K562 (cell line): ENCODE data around the gene CBX1. TPM values are rescaled to one million over a fixed set of nuclear protein-coding genes. Genes with fewer than 3 reads are reported as not detected.
A peak's percentile ranks its signal among the peaks of the same experiment; 100 is the strongest.

Source experiments
- ATAC-seq: fragments of 200-7000 bp; cut with Tn5 transposase; 3 replicates; pipeline ENCODE4 v1.9.1; 2020; ENCODE audit warnings: moderate library complexity
- BruUV-seq: library from RNA; stranded (reverse); fragments of 400-500 nt; replicated peaks from 2 replicates; lab custom pipeline; 2021; lab: Mats Ljungman, UMichigan
- CTCF ChIA-PET: fragments of 300-600 bp; formaldehyde crosslinking; extraction: SDS; loops from one replicate; lab custom pipeline; 2021; ENCODE audit warnings: low intra/inter-chr PET ratio; lab: Yijun Ruan, JAX
- POLR2A ChIA-PET: fragments of 300-600, 350-650 bp; sonication (Branson Sonifier 250); formaldehyde crosslinking; extraction: SDS; loops from one replicate; lab custom pipeline; 2021; ENCODE audit warnings: antibody characterized with exemption, inconsistent platforms; lab: Yijun Ruan, JAX
- DNase-seq, 4 experiments: peaks; one replicate each; pipeline versions ENCODE4 v3.0.0 to v3.0.0-alpha.2; 2011 to 2018; ENCODE audit warnings: low spot score in 3 of 4, mixed read lengths in 3 of 4; ENCODE audit errors: extremely low read depth in 1 of 4
- FAIRE-seq: peaks from 2 replicates; lab custom pipeline; 2011; peaks lifted over from hg19 to GRCh38; lab: Jason Lieb, UNC
- H2AFZ ChIP-seq: 2 replicates; pipeline ENCODE4 v1.6.0; 2011; ENCODE audit warnings: low read depth, low read length, control low read depth, inconsistent platforms
- H3K27ac ChIP-seq: fragments of 200-600 bp; 3 replicates; pipeline ENCODE4 v1.8.0; 2011; ENCODE audit warnings: low read depth, mild to moderate bottlenecking, control low read depth, inconsistent platforms, low read length, moderate library complexity, mixed read lengths; ENCODE audit errors: extremely low read depth
- H3K27me3 ChIP-seq, 2 experiments: fragments of 300-600 bp in 1 of 2; 2 replicates in 1 of 2; 3 replicates in 1 of 2; pipeline versions ENCODE4 v1.6.0 to v1.8.0; 2011; ENCODE audit warnings: inconsistent platforms in 2 of 2, low read length in 2 of 2, mild to moderate bottlenecking in 1 of 2, mixed read lengths in 1 of 2, moderate library complexity in 1 of 2; ENCODE audit not compliant: control insufficient read depth in 2 of 2, insufficient read depth in 2 of 2
- H3K36me3 ChIP-seq: fragments of 300-600 bp; 3 replicates; pipeline ENCODE4 v1.8.0; 2011; ENCODE audit warnings: mild to moderate bottlenecking, low read length, inconsistent platforms; ENCODE audit not compliant: control insufficient read depth, insufficient read depth
- H3K4me1 ChIP-seq, 2 experiments: fragments of 200-600 bp in 1 of 2; replicated peaks in 1 of 2; 2 replicates in 1 of 2; 3 replicates in 1 of 2; pipeline versions ENCODE4 v1.5.1 to v1.8.0; 2011; ENCODE audit warnings: inconsistent platforms in 2 of 2, low read length in 2 of 2, mild to moderate bottlenecking in 1 of 2, mixed read lengths in 1 of 2, moderate library complexity in 1 of 2; ENCODE audit not compliant: control insufficient read depth in 2 of 2, insufficient read depth in 2 of 2
- H3K4me2 ChIP-seq: 2 replicates; pipeline ENCODE4 v1.6.1; 2011; ENCODE audit warnings: low read length, control low read depth, inconsistent platforms, mixed read lengths; ENCODE audit not compliant: insufficient read depth
- H3K4me3 ChIP-seq: fragments of 200-600 bp; sonication (generic), shearing (Covaris generic); 2 replicates; pipeline ENCODE4 v1.5.1; 2016; ENCODE audit warnings: control low read depth, inconsistent platforms
- H3K79me2 ChIP-seq: fragments of 200-600 bp; 3 replicates; pipeline ENCODE4 v1.8.0; 2011; ENCODE audit warnings: low read length, inconsistent platforms; ENCODE audit not compliant: control insufficient read depth, insufficient read depth
- H3K9ac ChIP-seq, 2 experiments: 2 replicates each; pipeline versions ENCODE4 v1.6.0 to v1.6.1; 2011; ENCODE audit warnings: low read depth in 2 of 2, low read length in 2 of 2, control low read depth in 1 of 2, inconsistent platforms in 1 of 2, mild to moderate bottlenecking in 1 of 2, mixed read lengths in 1 of 2; ENCODE audit not compliant: insufficient read depth in 1 of 2
- H3K9me1 ChIP-seq: one replicate; pipeline ENCODE4 v1.6.0; 2011; ENCODE audit warnings: inconsistent platforms, mild to moderate bottlenecking, low read length, moderate library complexity; ENCODE audit not compliant: control insufficient read depth, insufficient read depth
- H3K9me3 ChIP-seq: replicated peaks from 2 replicates; pipeline ENCODE4 v1.5.1; 2011; ENCODE audit warnings: low read depth, low read length, inconsistent platforms; ENCODE audit not compliant: control insufficient read depth, insufficient read depth
- H4K20me1 ChIP-seq: replicated peaks from 2 replicates; pipeline ENCODE4 v1.6.1; 2011; ENCODE audit warnings: low read length, inconsistent platforms, mixed read lengths; ENCODE audit not compliant: control insufficient read depth, insufficient read depth
- ARHGAP35 ChIP-seq: fragments of 450-650 bp; IDR thresholded peaks from 2 replicates; pipeline ENCODE4 v1.6.1; 2018; ENCODE audit not compliant: partially characterized antibody
- BCLAF1 ChIP-seq, 2 experiments: fragments of 450-650 bp in 1 of 2; IDR thresholded peaks; 2 replicates each; pipeline ENCODE4 v1.6.1; 2011 to 2017; ENCODE audit warnings: low read depth in 2 of 2, antibody characterized with exemption in 1 of 2, borderline replicate concordance in 1 of 2, low read length in 1 of 2, mild to moderate bottlenecking in 1 of 2, mixed read lengths in 1 of 2; ENCODE audit not compliant: control insufficient read depth in 1 of 2
- CCAR2 ChIP-seq: fragments of 200-400 bp; formaldehyde crosslinking; IDR thresholded peaks from 2 replicates; pipeline ENCODE4 v1.6.1; 2017; ENCODE audit warnings: mild to moderate bottlenecking, low read depth, low read length
- CTBP1 ChIP-seq: fragments of 450-650 bp; IDR thresholded peaks from 2 replicates; pipeline ENCODE4 v1.6.1; 2016; ENCODE audit warnings: borderline replicate concordance
- HMBOX1 ChIP-seq: sonication (generic); IDR thresholded peaks from 2 replicates; pipeline ENCODE4 v1.6.1; 2016
- POLR2AphosphoS2 ChIP-seq: IDR thresholded peaks from 2 replicates; pipeline ENCODE4 v1.6.1; 2012; ENCODE audit warnings: low read length, improper control_type of control experiment
- RBFOX2 ChIP-seq: fragments of 200-400 bp; formaldehyde crosslinking; IDR thresholded peaks from 2 replicates; pipeline ENCODE4 v1.6.1; 2017; ENCODE audit warnings: low read depth, mild to moderate bottlenecking, low read length, moderate library complexity
- WGBS: fragments of 100-300 bp; shearing (Covaris generic); methylation state at CpG from one replicate; pipeline ENCODE4 v1.1.6; 2016; ENCODE audit warnings: low coverage, mixed read lengths; ENCODE audit not compliant: insufficient coverage; ENCODE audit errors: missing lambda C conversion rate; 5-methylcytosine and 5-hydroxymethylcytosine counted together
- in situ Hi-C: fragments of 300-500 bp; cut with MboI; formaldehyde crosslinking; loops from 4 replicates; pipeline ENCODE4 v1.15.0; 2018; ENCODE audit warnings: inconsistent platforms, mixed read lengths
- intact Hi-C: fragments of 100-400 bp; cut with micrococcal nuclease; formaldehyde crosslinking; loops from 2 replicates; pipeline ENCODE4 v1.14.2; 2022
- polyA plus RNA-seq, 8 experiments: library from polyadenylated mRNA; depleted of rRNA in 4 of 8; stranded (reverse) in 5 of 8; unstranded in 3 of 8; fragments of >200 nt; fragmentation: Nextera tagmentation in 2 of 8; fragmentation: Illumina TruSeq in 1 of 8; extraction: Ambion mirVana in 2 of 8; extraction: Trizol in 1 of 8; gene quantifications; 2 replicates each; pipeline versions ENCODE4 v1.2.1 to v1.2.3, GENCODE V29; 2011 to 2014; ENCODE audit warnings: inconsistent platforms in 1 of 8, missing spikeins in 1 of 8
- total RNA-seq, 7 experiments: library from RNA; depleted of rRNA in 6 of 7; stranded (reverse); fragments of >200 nt in 6 of 7; fragmentation: Illumina TruSeq in 2 of 7; extraction: Trizol in 2 of 7; gene quantifications; 2 replicates each; pipeline versions ENCODE4 v1.2.1 to v1.2.3, GENCODE V29; 2011 to 2021; ENCODE audit warnings: low replicate concordance in 1 of 7
- TF ChIP-seq, protein P1 (sequence below): fragments of 450-650 bp; IDR thresholded peaks from 2 replicates; pipeline ENCODE4 v1.6.1; 2016; ENCODE audit warnings: low read depth, mild to moderate bottlenecking, moderate library complexity
- TF ChIP-seq, protein P2 (sequence below): fragments of 250-450 bp; sonication (Bioruptor Pico); IDR thresholded peaks from 2 replicates; pipeline ENCODE4 v1.8.0; 2021; ENCODE audit warnings: moderate library complexity, mild to moderate bottlenecking, inconsistent platforms

The CBX1 gene
- total and polyA plus RNA-seq, 9 of the 15 experiments (the other 6 are each of a cell fraction or from before 2014, with no cell fraction given) = 10.6 to 95.7 (median 52.7) TPM

GRCh38 chr17:48037036-48037837 lies 64.0 kb downstream of the CBX1 start, which contains the start of gene COPZ2:
COPZ2 (minus strand) TSS chr17:48037797; CDS start chr17:48037777, 20 bp downstream.
- FAIRE-seq (no peak), DNase-seq (no peak), ATAC-seq (no peak)
- no TSS peak for BruUV-seq
- WGBS = 82% methylated on average over 15 of the region's 73 CpGs
- no peak within 1 kb of the TSS for H3K27ac ChIP-seq
- peak within 1 kb of the TSS; percentile 14 for H2AFZ ChIP-seq
- CTCF ChIA-PET = no interaction called here
- no peak within 1 kb of the TSS for H3K4me3 ChIP-seq
- no peaks in the 10 kb centered on the region for H3K9me1 ChIP-seq
- no peaks in the 10 kb centered on the region for H3K27me3 ChIP-seq
- in situ Hi-C loops = loop anchor here (10.0 kb wide), 1 partner anchor 588 kb away; the partner anchor contains the start of gene HOXB9
- no peaks in the 10 kb centered on the region for H3K79me2 ChIP-seq
- peaks cover 7 to 11% of the 10 kb centered on the region in 2 experiments; a peak in 4 of 5 replicates for H3K4me1 ChIP-seq
- H3K9me3 ChIP-seq = no peaks in the 10 kb centered on the region
- TF ChIP-seq, protein P1, sequence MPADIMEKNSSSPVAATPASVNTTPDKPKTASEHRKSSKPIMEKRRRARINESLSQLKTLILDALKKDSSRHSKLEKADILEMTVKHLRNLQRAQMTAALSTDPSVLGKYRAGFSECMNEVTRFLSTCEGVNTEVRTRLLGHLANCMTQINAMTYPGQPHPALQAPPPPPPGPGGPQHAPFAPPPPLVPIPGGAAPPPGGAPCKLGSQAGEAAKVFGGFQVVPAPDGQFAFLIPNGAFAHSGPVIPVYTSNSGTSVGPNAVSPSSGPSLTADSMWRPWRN = no peak
- TF ChIP-seq, protein P2, sequence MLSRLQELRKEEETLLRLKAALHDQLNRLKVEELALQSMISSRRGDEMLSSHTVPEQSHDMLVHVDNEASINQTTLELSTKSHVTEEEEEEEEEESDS = no peak
- no peak for TF ChIP-seq RBFOX2
- no peak for TF ChIP-seq CTBP1
- no peak for TF ChIP-seq ARHGAP35
- no peak for TF ChIP-seq HMBOX1
- TF ChIP-seq CCAR2 = no peak
- TF ChIP-seq POLR2AphosphoS2 = no peak
- TF ChIP-seq BCLAF1 (IDR thresholded peaks at IDR 0.05; ENCODE audit: borderline replicate concordance in 1 of 2, control insufficient read depth in 1 of 2, low read depth in 2 of 2, low read length in 1 of 2) = no peak
- TF ChIP-seq, all 486 proteins: peak for 0
- no peaks in the 10 kb centered on the region for H3K36me3 ChIP-seq
- intact Hi-C loops = no loop called here
- no peak within 1 kb of the TSS for H3K4me2 ChIP-seq
- H3K9ac ChIP-seq = peak within 1 kb of the TSS in 1 of 2 experiments; percentile 53; a peak in 2 of 4 replicates
- H4K20me1 ChIP-seq = no peaks in the 10 kb centered on the region
- POLR2A ChIA-PET = interaction anchor here (1.0 to 4.7 kb wide), 2 partner anchors 10 to 30 kb away, joined by 3 to 53 read pairs; partner anchors contain the start of gene NFE2L1
